SU-DHL-6 (cell line): ENCODE results near the gene ATL3.
A peak's percentile ranks its signal among the peaks of the same experiment; 100 is the strongest.

ENCODE experiments used
- CTCF ChIP-seq: fragments of 200-600 bp; sonication (generic); IDR thresholded peaks from one replicate; pipeline ENCODE4 v1.5.1; 2017; ENCODE audit warnings: antibody characterized with exemption, mild to moderate bottlenecking, low read length, moderate library complexity; ENCODE audit not compliant: insufficient read depth, poor library complexity, severe bottlenecking
- EZH2phosphoT487 ChIP-seq: fragments of 200-600 bp; sonication (generic), shearing (Covaris generic); conservative IDR thresholded peaks from 2 replicates; pipeline ENCODE4 v1.6.1; 2018; ENCODE audit warnings: mild to moderate bottlenecking, antibody characterized with exemption, low read length, moderate library complexity, mixed read lengths

- TF ChIP-seq CTCF (peak; percentile 80), EZH2phosphoT487 (no peak)
These were observed 78.2 kb downstream of the ATL3 start for GRCh38 chr11:63592975-63593395.
